Measurements from ENCODE around the gene GALNTL6.

GRCh38 chr4:172762895-172763294 is 949.7 kb downstream of the GALNTL6 start:
- TF ChIP-seq CTCF (IDR thresholded peaks at IDR 0.05; ENCODE audit: insufficient read depth, low read length, poor library complexity, severe bottlenecking), result no peak
- TF ChIP-seq EZH2phosphoT487 (conservative IDR thresholded peaks at IDR 0.05; ENCODE audit: low read length), result no peak
